DOHH2 (cell line): ENCODE results near the gene DRD1.
"Not testable (repeated sequence)": the region's sequence is repeated elsewhere in the genome, so short reads cannot be mapped to it uniquely, and the experiment has no call there.

Experiments used
- CTCF ChIP-seq: fragments of 200-600 bp; sonication (generic); IDR thresholded peaks from one replicate; pipeline ENCODE4 v1.5.1; 2014; ENCODE audit warnings: antibody characterized with exemption, mild to moderate bottlenecking, low read depth, low read length; ENCODE audit not compliant: poor library complexity, severe bottlenecking
- EZH2phosphoT487 ChIP-seq: fragments of 200-600 bp; sonication (generic); IDR thresholded peaks from 2 replicates; pipeline ENCODE4 v1.6.1; 2017; ENCODE audit warnings: borderline replicate concordance, mild to moderate bottlenecking, antibody characterized with exemption, low read length, moderate library complexity, mixed read lengths

DNA sequence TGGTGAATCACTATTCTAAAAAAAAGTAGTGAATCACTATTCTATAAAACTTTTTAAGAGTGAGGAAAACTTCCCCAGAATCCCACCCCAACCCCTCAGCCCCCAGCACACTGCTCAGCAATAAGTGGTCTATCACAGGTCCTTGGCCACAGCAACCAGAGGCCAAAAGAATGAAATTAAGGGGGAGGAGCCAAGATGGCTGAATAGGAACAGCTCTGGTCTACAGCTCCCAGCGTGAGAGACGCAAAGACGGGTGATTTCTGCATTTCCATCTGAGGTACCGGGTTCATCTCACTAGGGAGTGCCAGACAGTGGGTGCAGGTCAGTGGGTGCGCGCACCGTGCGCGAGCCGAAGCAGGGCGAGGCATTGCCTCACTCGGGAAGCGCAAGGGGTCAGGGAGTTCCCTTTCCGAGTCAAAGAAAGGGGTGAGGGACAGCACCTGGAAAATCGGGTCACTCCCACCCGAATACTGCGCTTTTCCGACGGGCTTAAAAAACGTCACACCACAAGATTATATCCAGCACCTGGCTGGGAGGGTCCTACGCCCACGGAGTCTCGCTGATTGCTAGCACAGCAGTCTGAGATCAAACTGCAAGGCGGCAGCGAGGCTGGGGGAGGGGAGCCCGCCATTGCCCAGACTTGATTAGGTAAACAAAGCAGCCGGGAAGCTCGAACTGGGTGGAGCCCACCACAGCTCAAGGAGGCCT, 46.2 kb downstream of the DRD1 start:
- not testable (repeated sequence) for TF ChIP-seq CTCF, EZH2phosphoT487
